Neural progenitor cell (in vitro differentiated cells): Measurements from ENCODE around the gene LIMK1. TPM values are rescaled to one million over a fixed set of nuclear protein-coding genes. Genes with fewer than 3 reads are reported as not detected.
"Not testable (repeated sequence)": the region's sequence is repeated elsewhere in the genome, so short reads cannot be mapped to it uniquely, and the experiment has no call there.

ENCODE experiments used
- DNase-seq: peaks from one replicate; pipeline ENCODE4 v3.0.0-alpha.2; 2016; ENCODE audit warnings: low spot score
- H2AFZ ChIP-seq: fragments of 200-600 bp; sonication (generic); replicated peaks from 2 replicates; pipeline ENCODE4 v1.6.1; 2016; ENCODE audit warnings: antibody characterized with exemption
- H3F3A ChIP-seq: fragments of 200-600 bp; sonication (generic); 2 replicates; pipeline ENCODE4 v1.6.1; 2016; ENCODE audit warnings: antibody characterized with exemption, low read depth
- H3K27ac ChIP-seq: fragments of 200-600 bp; sonication (generic); 2 replicates; pipeline ENCODE4 v1.5.1; 2016; ENCODE audit warnings: mild to moderate bottlenecking
- H3K27me3 ChIP-seq: fragments of 200-600 bp; sonication (generic); 2 replicates; pipeline ENCODE4 v1.6.1; 2016; ENCODE audit warnings: mild to moderate bottlenecking, moderate library complexity
- H3K36me3 ChIP-seq: fragments of 200-600 bp; sonication (generic); 2 replicates; pipeline ENCODE4 v1.5.1; 2016
- H3K4me1 ChIP-seq: fragments of 200-600 bp; sonication (generic); 2 replicates; pipeline ENCODE4 v1.6.1; 2016; ENCODE audit warnings: mixed run types
- H3K4me2 ChIP-seq: fragments of 200-600 bp; sonication (generic); 2 replicates; pipeline ENCODE4 v1.6.1; 2016
- H3K4me3 ChIP-seq: fragments of 200-600 bp; sonication (generic); 2 replicates; pipeline ENCODE4 v1.5.1; 2016
- H3K79me2 ChIP-seq: fragments of 200-600 bp; sonication (generic); 2 replicates; pipeline ENCODE4 v1.6.1; 2016; ENCODE audit warnings: low read depth
- H3K9ac ChIP-seq: fragments of 200-600 bp; sonication (generic); 2 replicates; pipeline ENCODE4 v1.6.1; 2016
- H3K9me3 ChIP-seq: fragments of 200-600 bp; sonication (generic); 2 replicates; pipeline ENCODE4 v1.5.1; 2016; ENCODE audit warnings: low read depth
- H4K20me1 ChIP-seq: fragments of 200-600 bp; sonication (generic); 2 replicates; pipeline ENCODE4 v1.6.1; 2016; ENCODE audit warnings: low read depth
- H3K27ac Mint-ChIP-seq: 3 replicates; pipeline ENCODE4 v1.8.0; 2021; ENCODE audit warnings: mixed read lengths
- H3K27me3 Mint-ChIP-seq: 2 replicates; pipeline ENCODE4 v1.8.0; 2022; ENCODE audit warnings: low read depth, mild to moderate bottlenecking, inconsistent platforms, moderate library complexity, mixed read lengths; ENCODE audit not compliant: insufficient read depth
- H3K36me3 Mint-ChIP-seq: 3 replicates; pipeline ENCODE4 v1.8.0; 2021; ENCODE audit warnings: mixed read lengths
- H3K4me1 Mint-ChIP-seq: 3 replicates; pipeline ENCODE4 v1.8.0; 2021; ENCODE audit warnings: mixed read lengths
- H3K4me3 Mint-ChIP-seq: 3 replicates; pipeline ENCODE4 v1.8.0; 2021; ENCODE audit warnings: mild to moderate bottlenecking, moderate library complexity, mixed read lengths
- H3K9me3 Mint-ChIP-seq: 3 replicates; pipeline ENCODE4 v1.8.0; 2020; ENCODE audit warnings: mixed read lengths
- CTCF ChIP-seq: fragments of 200-600 bp; sonication (generic); IDR thresholded peaks from 2 replicates; pipeline ENCODE4 v1.5.1; 2017; ENCODE audit warnings: antibody characterized with exemption, mild to moderate bottlenecking
- EZH2 ChIP-seq: fragments of 200-600 bp; sonication (generic); IDR thresholded peaks from 2 replicates; pipeline ENCODE4 v1.6.1; 2017; ENCODE audit warnings: antibody characterized with exemption, mild to moderate bottlenecking, moderate library complexity
- EZH2phosphoT487 ChIP-seq: fragments of 200-600 bp; sonication (generic); IDR thresholded peaks from 2 replicates; pipeline ENCODE4 v1.6.1; 2017; ENCODE audit warnings: antibody characterized with exemption
- total RNA-seq: library from RNA; depleted of rRNA; stranded (reverse); fragments of >200 nt; gene quantifications from 2 replicates; pipeline ENCODE4 v1.2.3, GENCODE V29; 2015; ENCODE audit warnings: low replicate concordance

Gene LIMK1
- total RNA-seq, 1 donor from 2014 or later = 29.9 TPM

- Histone ChIP-seq H2AFZ (no peak overlapping the region), H3K27me3 (no peaks in the 10 kb centered on the region), H3K36me3 (no peaks in the 10 kb centered on the region), H4K20me1 (no peaks in the 10 kb centered on the region), H3K4me1 (no peaks in the 10 kb centered on the region), H3K9ac (no peak overlapping the region), H3K79me2 (no peaks in the 10 kb centered on the region), H3K9me3 (no peaks in the 10 kb centered on the region), H3K4me2 (no peak overlapping the region), H3K4me3 (no peak overlapping the region), H3F3A (no peaks in the 10 kb centered on the region), H3K27ac (no peak overlapping the region)
- Mint-ChIP-seq H3K4me1 (no peaks in the 10 kb centered on the region), H3K27ac (no peak overlapping the region), H3K4me3 (no peak overlapping the region), H3K9me3 (peaks cover 4% of the 10 kb centered on the region), H3K36me3 (peaks cover 11% of the 10 kb centered on the region), H3K27me3 (peaks cover 3% of the 10 kb centered on the region)
- no peak for DNase-seq
- TF ChIP-seq EZH2 (no peak), EZH2phosphoT487 (no peak), CTCF (no peak)
These were observed 32.8 kb downstream of the LIMK1 start for GRCh38 chr7:74116356-74116755.

DNA sequence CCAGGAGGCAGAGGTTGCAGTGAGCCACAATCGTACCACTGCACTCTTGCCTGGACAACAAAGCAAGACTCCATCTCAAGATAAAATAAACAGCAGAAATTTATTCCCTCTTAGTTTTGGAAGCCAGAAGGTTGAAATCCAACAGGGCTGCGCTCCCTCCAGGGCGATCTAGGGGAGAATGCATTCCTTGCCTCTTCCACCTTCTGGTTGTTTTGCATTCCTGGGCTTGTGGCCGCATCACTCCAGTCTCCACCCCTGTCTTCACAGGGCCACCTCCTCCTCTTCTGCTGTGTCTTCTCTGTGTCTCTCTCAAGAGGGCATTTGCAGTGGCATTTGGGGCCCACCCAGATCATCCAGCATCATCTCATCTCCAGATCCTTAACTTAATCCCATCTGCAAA lies 36.2 kb downstream of the LIMK1 start:
- peaks cover 11% of the 10 kb centered on the region for H3K36me3 Mint-ChIP-seq
- Histone ChIP-seq H3K4me3 (no peak overlapping the region), H4K20me1 (no peaks in the 10 kb centered on the region), H3K9me3 (no peaks in the 10 kb centered on the region), H3K4me2 (no peak overlapping the region), H3K9ac (no peak overlapping the region), H2AFZ (no peak overlapping the region), H3F3A (no peaks in the 10 kb centered on the region), H3K27me3 (no peaks in the 10 kb centered on the region), H3K27ac (no peak overlapping the region), H3K36me3 (no peaks in the 10 kb centered on the region), H3K4me1 (no peaks in the 10 kb centered on the region), H3K79me2 (no peaks in the 10 kb centered on the region)
- H3K4me3 Mint-ChIP-seq = no peak overlapping the region
- H3K27me3 Mint-ChIP-seq = peaks cover 3% of the 10 kb centered on the region
- no peak overlapping the region for H3K27ac Mint-ChIP-seq
- no peak for DNase-seq
- TF ChIP-seq EZH2phosphoT487 (no peak), CTCF (no peak), EZH2 (no peak)
- peaks cover 4% of the 10 kb centered on the region for H3K9me3 Mint-ChIP-seq
- no peaks in the 10 kb centered on the region for H3K4me1 Mint-ChIP-seq

DNA sequence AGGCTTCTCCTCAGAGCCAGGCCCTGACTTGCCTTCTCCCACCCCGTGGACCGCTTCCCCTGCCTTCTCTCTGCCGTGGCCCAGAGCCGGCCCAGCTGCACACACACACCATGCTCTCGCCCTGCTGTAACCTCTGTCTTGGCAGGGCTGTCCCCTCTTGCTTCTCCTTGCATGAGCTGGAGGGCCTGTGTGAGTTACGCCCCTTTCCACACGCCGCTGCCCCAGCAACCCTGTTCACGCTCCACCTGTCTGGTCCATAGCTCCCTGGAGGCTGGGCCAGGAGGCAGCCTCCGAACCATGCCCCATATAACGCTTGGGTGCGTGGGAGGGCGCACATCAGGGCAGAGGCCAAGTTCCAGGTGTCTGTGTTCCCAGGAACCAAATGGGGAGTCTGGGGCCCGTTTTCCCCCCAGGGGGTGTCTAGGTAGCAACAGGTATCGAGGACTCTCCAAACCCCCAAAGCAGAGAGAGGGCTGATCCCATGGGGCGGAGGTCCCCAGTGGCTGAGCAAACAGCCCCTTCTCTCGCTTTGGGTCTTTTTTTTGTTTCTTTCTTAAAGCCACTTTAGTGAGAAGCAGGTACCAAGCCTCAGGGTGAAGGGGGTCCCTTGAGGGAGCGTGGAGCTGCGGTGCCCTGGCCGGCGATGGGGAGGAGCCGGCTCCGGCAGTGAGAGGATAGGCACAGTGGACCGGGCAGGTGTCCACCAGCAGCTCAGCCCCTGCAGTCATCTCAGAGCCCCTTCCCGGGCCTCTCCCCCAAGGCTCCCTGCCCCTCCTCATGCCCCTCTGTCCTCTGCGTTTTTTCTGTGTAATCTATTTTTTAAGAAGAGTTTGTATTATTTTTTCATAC lies 38.0 kb downstream of the LIMK1 start:
- H3K4me2 ChIP-seq = no peak overlapping the region
- no peak overlapping the region for H3K27ac ChIP-seq
- H3K36me3 Mint-ChIP-seq = peaks cover 11% of the 10 kb centered on the region
- TF ChIP-seq CTCF (no peak), EZH2phosphoT487 (no peak), EZH2 (no peak)
- H3K27me3 Mint-ChIP-seq = peaks cover 5% of the 10 kb centered on the region
- H3K4me1 ChIP-seq = no peaks in the 10 kb centered on the region
- H3K36me3 ChIP-seq = no peaks in the 10 kb centered on the region
- H3K4me1 Mint-ChIP-seq = no peaks in the 10 kb centered on the region
- no peak for DNase-seq
- no peak overlapping the region for H3K27ac Mint-ChIP-seq
- no peak overlapping the region for H3K4me3 ChIP-seq
- H4K20me1 ChIP-seq = no peaks in the 10 kb centered on the region
- H3K79me2 ChIP-seq = no peaks in the 10 kb centered on the region
- no peaks in the 10 kb centered on the region for H3F3A ChIP-seq
- peaks cover 4% of the 10 kb centered on the region for H3K9me3 Mint-ChIP-seq
- H3K27me3 ChIP-seq = no peaks in the 10 kb centered on the region
- no peak overlapping the region for H3K9ac ChIP-seq
- H2AFZ ChIP-seq = no peak overlapping the region
- no peak overlapping the region for H3K4me3 Mint-ChIP-seq
- H3K9me3 ChIP-seq = no peaks in the 10 kb centered on the region

DNA sequence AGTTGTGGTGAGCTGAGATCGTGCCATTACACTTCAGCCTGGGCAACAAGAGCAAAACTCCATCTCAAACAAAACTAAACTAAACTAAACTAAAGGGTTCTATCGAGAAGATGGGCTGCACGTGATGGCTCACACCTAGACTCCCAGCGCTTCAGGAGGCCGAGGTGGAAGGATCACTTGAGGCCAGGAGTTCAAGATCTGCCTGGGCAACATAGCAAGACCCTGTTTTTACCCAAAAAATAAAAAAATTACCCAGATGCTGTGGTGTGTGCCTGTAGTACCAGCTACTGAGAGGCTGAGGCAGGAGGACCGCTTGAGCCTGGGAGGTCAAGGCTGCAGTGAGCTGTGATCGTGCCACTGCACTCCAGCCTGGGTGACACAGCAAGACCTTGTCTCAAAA lies 40.3 kb downstream of the LIMK1 start:
- H4K20me1 ChIP-seq, H2AFZ ChIP-seq, H3K9me3 ChIP-seq, H3K27me3 ChIP-seq, H3K9me3 Mint-ChIP-seq, H3K4me1 ChIP-seq, H3K36me3 Mint-ChIP-seq, DNase-seq, H3K36me3 ChIP-seq, H3K4me2 ChIP-seq, H3K4me1 Mint-ChIP-seq, H3K9ac ChIP-seq, H3K79me2 ChIP-seq, H3K27ac ChIP-seq, H3F3A ChIP-seq, H3K4me3 ChIP-seq, H3K27ac Mint-ChIP-seq, H3K4me3 Mint-ChIP-seq, H3K27me3 Mint-ChIP-seq: not testable (repeated sequence)
